NCI-H2029 treated with DMSO at 0.1 percent for 48 hours (cell line): ENCODE results near the gene AMER1.

Source experiments
- DNase-seq: peaks from one replicate; lab custom pipeline; 2025; lab: John Stamatoyannopoulos, UW

Gene AMER1

GRCh38 chrX:64184396-64184795 lies 21.1 kb downstream of the AMER1 start:
- no peak for DNase-seq

- DNase-seq, result no peak
These were observed 23.3 kb downstream of the AMER1 start for GRCh38 chrX:64182208-64182607.

- no peak for DNase-seq
These were observed 28.6 kb downstream of the AMER1 start for GRCh38 chrX:64176876-64177275.

- DNase-seq, result no peak
These were observed 35.5 kb downstream of the AMER1 start for GRCh38 chrX:64169988-64170387.

GRCh38 chrX:64152857-64153256 lies 52.7 kb downstream of the AMER1 start:
- no peak for DNase-seq

GRCh38 chrX:64151911-64152310 lies 53.6 kb downstream of the AMER1 start:
- no peak for DNase-seq

GRCh38 chrX:64150775-64151174 lies 54.7 kb downstream of the AMER1 start:
- DNase-seq, result no peak
